Measurements from ENCODE around the gene MINPP1. TPM values are rescaled to one million over a fixed set of nuclear protein-coding genes. Genes with fewer than 3 reads are reported as not detected.

The MINPP1 gene
- total and polyA plus RNA-seq, 2 of the 13 experiments (the other 11 are each of a cell fraction or from before 2014, with no cell fraction given): 19.2 to 53.7 TPM

DNA sequence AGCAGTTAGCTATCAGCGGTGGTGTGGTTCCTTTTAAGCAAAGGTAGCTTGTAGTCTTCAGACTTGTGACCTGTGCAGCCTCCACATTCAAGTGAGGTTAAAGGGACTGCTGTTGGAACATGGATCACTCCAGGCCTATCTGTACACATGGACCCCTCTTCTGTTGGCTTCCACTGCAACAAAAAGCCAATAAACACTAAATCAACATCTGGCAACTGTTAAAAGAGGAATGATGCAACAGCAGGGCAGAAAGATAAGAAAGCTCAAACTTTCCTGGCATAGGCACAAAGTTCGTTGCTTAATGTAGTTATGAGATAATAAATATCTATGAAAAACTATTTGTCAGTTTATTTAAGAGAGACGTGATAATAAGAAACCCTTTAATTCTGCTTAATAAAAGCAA, 4.0 kb upstream of the MINPP1 start (continued):
- TF ChIP-seq ZNF605 (CRISPR knock-in tag; IDR thresholded peaks at IDR 0.05): peak; percentile 87
- peak; percentile 97 for TF ChIP-seq ZBTB7B (CRISPR knock-in tag; IDR thresholded peaks at IDR 0.05)
- TF ChIP-seq KLF11 (CRISPR knock-in tag; IDR thresholded peaks at IDR 0.05): peak; percentile 85; the same call in 1 of the 2 replicates
- TF ChIP-seq SNAPC2 (CRISPR knock-in tag; IDR thresholded peaks at IDR 0.05): peak; percentile 90; the same call in 1 of the 2 replicates
- peak; percentile 100 for TF ChIP-seq CEBPG (CRISPR knock-in tag; IDR thresholded peaks at IDR 0.05)
- TF ChIP-seq KDM6A (CRISPR knock-in tag; IDR thresholded peaks at IDR 0.05; ENCODE audit: low read depth): peak; percentile 96
- no peak for TF ChIP-seq CBX2 (IDR thresholded peaks at IDR 0.05; ENCODE audit: low read depth, low read length)
- no peak for TF ChIP-seq CBX2 (CRISPR knock-in tag; IDR thresholded peaks at IDR 0.05; ENCODE audit: low read depth)
- TF ChIP-seq KDM1A (CRISPR knock-in tag; IDR thresholded peaks at IDR 0.05): peak; percentile 62; the same call in 1 of the 2 replicates
- TF ChIP-seq NR3C1 (CRISPR knock-in tag; IDR thresholded peaks at IDR 0.05): no peak
- TF ChIP-seq IRF2 (CRISPR knock-in tag; IDR thresholded peaks at IDR 0.05): peak; percentile 92
- peak; percentile 69; the same call in 1 of the 2 replicates for TF ChIP-seq ZBTB7A (CRISPR knock-in tag; IDR thresholded peaks at IDR 0.05)
- TF ChIP-seq ZEB1 (IDR thresholded peaks at IDR 0.05; ENCODE audit: insufficient replicate concordance, low read depth): peak; percentile 58
- peak; percentile 75 for TF ChIP-seq JARID2 (CRISPR knock-in tag; IDR thresholded peaks at IDR 0.05; ENCODE audit: insufficient replicate concordance)
- TF ChIP-seq STAG1 (CRISPR knock-in tag; IDR thresholded peaks at IDR 0.05): peak; percentile 22
- TF ChIP-seq, protein P1, sequence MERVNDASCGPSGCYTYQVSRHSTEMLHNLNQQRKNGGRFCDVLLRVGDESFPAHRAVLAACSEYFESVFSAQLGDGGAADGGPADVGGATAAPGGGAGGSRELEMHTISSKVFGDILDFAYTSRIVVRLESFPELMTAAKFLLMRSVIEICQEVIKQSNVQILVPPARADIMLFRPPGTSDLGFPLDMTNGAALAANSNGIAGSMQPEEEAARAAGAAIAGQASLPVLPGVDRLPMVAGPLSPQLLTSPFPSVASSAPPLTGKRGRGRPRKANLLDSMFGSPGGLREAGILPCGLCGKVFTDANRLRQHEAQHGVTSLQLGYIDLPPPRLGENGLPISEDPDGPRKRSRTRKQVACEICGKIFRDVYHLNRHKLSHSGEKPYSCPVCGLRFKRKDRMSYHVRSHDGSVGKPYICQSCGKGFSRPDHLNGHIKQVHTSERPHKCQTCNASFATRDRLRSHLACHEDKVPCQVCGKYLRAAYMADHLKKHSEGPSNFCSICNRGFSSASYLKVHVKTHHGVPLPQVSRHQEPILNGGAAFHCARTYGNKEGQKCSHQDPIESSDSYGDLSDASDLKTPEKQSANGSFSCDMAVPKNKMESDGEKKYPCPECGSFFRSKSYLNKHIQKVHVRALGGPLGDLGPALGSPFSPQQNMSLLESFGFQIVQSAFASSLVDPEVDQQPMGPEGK (CRISPR knock-in tag; IDR thresholded peaks at IDR 0.05): peak; percentile 79
- TF ChIP-seq ZNF367 (CRISPR knock-in tag; IDR thresholded peaks at IDR 0.05; ENCODE audit: borderline replicate concordance): peak; percentile 81; the same call in 1 of the 2 replicates
- TF ChIP-seq NPAS2 (CRISPR knock-in tag; IDR thresholded peaks at IDR 0.05; ENCODE audit: borderline replicate concordance): no peak
- TF ChIP-seq PPARG (CRISPR knock-in tag; conservative IDR thresholded peaks at IDR 0.05): peak; percentile 89
- TF ChIP-seq RXRA (CRISPR knock-in tag; IDR thresholded peaks at IDR 0.05): peak; percentile 76; the same call in 1 of the 2 replicates
- peak; percentile 96 for TF ChIP-seq FOXO1 (CRISPR knock-in tag; IDR thresholded peaks at IDR 0.05)
- peak; percentile 83; the same call in 1 of the 2 replicates for TF ChIP-seq ZSCAN29 (CRISPR knock-in tag; conservative IDR thresholded peaks at IDR 0.05)
- TF ChIP-seq, protein P2, sequence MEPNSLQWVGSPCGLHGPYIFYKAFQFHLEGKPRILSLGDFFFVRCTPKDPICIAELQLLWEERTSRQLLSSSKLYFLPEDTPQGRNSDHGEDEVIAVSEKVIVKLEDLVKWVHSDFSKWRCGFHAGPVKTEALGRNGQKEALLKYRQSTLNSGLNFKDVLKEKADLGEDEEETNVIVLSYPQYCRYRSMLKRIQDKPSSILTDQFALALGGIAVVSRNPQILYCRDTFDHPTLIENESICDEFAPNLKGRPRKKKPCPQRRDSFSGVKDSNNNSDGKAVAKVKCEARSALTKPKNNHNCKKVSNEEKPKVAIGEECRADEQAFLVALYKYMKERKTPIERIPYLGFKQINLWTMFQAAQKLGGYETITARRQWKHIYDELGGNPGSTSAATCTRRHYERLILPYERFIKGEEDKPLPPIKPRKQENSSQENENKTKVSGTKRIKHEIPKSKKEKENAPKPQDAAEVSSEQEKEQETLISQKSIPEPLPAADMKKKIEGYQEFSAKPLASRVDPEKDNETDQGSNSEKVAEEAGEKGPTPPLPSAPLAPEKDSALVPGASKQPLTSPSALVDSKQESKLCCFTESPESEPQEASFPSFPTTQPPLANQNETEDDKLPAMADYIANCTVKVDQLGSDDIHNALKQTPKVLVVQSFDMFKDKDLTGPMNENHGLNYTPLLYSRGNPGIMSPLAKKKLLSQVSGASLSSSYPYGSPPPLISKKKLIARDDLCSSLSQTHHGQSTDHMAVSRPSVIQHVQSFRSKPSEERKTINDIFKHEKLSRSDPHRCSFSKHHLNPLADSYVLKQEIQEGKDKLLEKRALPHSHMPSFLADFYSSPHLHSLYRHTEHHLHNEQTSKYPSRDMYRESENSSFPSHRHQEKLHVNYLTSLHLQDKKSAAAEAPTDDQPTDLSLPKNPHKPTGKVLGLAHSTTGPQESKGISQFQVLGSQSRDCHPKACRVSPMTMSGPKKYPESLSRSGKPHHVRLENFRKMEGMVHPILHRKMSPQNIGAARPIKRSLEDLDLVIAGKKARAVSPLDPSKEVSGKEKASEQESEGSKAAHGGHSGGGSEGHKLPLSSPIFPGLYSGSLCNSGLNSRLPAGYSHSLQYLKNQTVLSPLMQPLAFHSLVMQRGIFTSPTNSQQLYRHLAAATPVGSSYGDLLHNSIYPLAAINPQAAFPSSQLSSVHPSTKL (CRISPR knock-in tag; IDR thresholded peaks at IDR 0.05): peak; percentile 99
- peak; percentile 95; the same call in 1 of the 2 replicates for TF ChIP-seq ZKSCAN8 (CRISPR knock-in tag; IDR thresholded peaks at IDR 0.05; ENCODE audit: borderline replicate concordance)
- no peak for TF ChIP-seq MAFK (conservative IDR thresholded peaks at IDR 0.05 in 1 of 2, IDR thresholded peaks at IDR 0.05 in 1 of 2; ENCODE audit: low read length in 2 of 2)
- TF ChIP-seq HMG20A (CRISPR knock-in tag; IDR thresholded peaks at IDR 0.05; ENCODE audit: borderline replicate concordance): peak; percentile 97
- peak; percentile 94 for TF ChIP-seq CREM (IDR thresholded peaks at IDR 0.05)
- TF ChIP-seq CREM (CRISPR knock-in tag; IDR thresholded peaks at IDR 0.05): no peak
- peak; percentile 70 for TF ChIP-seq POLR2AphosphoS5 (IDR thresholded peaks at IDR 0.05; ENCODE audit: low read depth, low read length)
- TF ChIP-seq FOXA1 (IDR thresholded peaks at IDR 0.05): peak; percentile 89
- TF ChIP-seq FOXA1 (CRISPR knock-in tag; IDR thresholded peaks at IDR 0.05): peak; percentile 99

Measured in HepG2 (cell line).